ENCODE measurements around the gene SLC41A1.

Gene SLC41A1

DNA sequence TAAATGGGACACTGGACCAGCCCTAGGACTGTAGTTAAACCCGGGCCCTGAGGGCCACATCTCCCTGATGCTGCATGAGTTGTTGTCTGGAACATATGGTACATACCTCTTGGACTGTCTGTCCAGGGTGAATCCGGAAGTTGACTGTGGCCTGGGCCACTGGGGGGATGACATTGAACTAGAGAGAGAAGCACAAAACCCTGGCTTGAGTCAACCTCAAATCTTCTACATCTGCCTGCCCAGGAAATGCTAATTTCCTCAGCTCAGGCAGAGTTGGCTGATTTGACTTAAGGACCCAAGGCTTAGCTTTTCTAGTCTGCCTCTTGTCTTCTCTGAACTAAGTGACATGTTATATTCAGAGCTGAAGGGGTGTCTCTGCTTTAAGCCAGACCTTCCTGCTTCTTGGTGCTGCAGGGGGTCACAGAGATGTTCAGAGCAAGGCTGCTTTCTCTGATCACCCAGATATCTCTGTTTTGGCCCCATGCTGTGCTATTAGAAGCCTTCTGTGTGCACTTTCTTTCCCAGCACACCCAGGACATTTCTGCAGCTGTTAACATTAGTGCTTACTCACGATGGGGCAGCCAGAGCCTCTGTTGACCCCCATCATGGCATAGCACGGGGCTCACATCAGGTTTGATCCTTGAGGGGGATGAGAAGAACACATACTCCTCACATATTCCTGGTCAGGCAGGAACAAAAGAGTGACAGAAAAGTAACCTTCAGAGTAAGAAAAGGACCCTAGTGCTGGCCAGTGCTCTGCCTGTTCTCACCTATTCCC lies 27.3 kb upstream of the SLC41A1 start:
- Histone ChIP-seq H3K36me3 (no peaks in the 10 kb centered on the region), H3K9me3 (ENCODE audit: severe bottlenecking) (no peaks in the 10 kb centered on the region), H3K27ac (no peak overlapping the region), H3K27me3 (ENCODE audit: insufficient read depth, low read depth, severe bottlenecking) (no peaks in the 10 kb centered on the region), H3K4me3 (ENCODE audit: low read depth, low read length) (no peak overlapping the region)
- TF ChIP-seq, protein P1, sequence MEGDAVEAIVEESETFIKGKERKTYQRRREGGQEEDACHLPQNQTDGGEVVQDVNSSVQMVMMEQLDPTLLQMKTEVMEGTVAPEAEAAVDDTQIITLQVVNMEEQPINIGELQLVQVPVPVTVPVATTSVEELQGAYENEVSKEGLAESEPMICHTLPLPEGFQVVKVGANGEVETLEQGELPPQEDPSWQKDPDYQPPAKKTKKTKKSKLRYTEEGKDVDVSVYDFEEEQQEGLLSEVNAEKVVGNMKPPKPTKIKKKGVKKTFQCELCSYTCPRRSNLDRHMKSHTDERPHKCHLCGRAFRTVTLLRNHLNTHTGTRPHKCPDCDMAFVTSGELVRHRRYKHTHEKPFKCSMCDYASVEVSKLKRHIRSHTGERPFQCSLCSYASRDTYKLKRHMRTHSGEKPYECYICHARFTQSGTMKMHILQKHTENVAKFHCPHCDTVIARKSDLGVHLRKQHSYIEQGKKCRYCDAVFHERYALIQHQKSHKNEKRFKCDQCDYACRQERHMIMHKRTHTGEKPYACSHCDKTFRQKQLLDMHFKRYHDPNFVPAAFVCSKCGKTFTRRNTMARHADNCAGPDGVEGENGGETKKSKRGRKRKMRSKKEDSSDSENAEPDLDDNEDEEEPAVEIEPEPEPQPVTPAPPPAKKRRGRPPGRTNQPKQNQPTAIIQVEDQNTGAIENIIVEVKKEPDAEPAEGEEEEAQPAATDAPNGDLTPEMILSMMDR (IDR thresholded peaks at IDR 0.05; ENCODE audit: low read depth, low read length): no peak
- no peak for DNase-seq

DNA sequence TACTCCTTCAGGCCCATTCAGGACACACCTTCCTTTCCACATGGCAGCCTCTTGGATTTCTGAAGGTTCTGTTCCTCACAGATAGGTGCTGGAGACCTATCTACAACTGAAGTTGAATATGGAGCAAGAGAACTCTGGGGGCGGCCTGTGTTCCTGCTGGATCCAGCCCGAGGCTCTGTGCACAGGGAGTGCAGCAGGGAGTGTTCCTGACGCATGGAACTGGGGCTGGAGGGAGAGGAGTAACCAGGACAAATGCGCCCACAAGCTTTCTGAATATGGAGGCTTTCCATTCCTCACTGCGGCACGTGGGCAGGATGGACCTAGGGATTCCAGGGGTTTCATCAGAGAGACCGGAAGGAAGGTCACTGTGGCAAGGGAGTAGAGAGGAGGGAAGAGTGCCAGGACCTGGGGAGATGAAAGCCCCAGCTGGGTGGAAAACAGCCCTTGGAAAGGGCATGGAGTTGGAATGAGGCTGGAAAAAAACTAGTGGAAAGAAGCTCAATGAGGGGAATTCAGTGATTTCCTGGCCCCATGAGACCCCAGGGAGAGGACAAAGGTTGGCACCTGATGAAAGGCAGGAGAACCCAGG lies 24.5 kb upstream of the SLC41A1 start:
- no peak for DNase-seq
- no peaks in the 10 kb centered on the region for H3K36me3 ChIP-seq
- H3K4me3 ChIP-seq (ENCODE audit: low read depth, low read length): no peak overlapping the region
- H3K27me3 ChIP-seq (ENCODE audit: insufficient read depth, low read depth, severe bottlenecking): no peaks in the 10 kb centered on the region
- TF ChIP-seq, protein P1 (IDR thresholded peaks at IDR 0.05; ENCODE audit: low read depth, low read length): no peak
- H3K27ac ChIP-seq: no peak overlapping the region
- H3K9me3 ChIP-seq (ENCODE audit: severe bottlenecking): no peaks in the 10 kb centered on the region

DNA sequence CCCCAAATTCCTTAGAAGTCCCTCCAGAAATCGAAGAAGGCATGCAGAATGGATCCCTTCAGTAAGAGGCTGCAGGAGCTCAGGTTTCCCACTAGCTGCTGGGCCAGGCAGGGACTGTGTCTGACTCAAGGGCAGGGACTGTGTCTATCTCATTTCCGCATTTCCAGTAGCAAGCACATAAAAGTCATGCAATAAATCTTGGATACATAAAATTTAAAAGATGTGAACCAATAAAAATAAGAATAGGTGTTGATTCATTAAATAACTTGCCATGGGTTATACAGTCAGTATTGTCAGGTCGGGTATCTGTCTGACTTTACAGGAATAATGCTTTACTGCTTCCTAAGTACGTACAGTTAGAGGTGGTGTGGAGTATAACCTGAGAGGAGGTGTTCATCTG lies 21.8 kb upstream of the SLC41A1 start:
- Histone ChIP-seq H3K9me3 (ENCODE audit: severe bottlenecking) (no peaks in the 10 kb centered on the region), H3K27me3 (ENCODE audit: insufficient read depth, low read depth, severe bottlenecking) (no peaks in the 10 kb centered on the region), H3K27ac (no peak overlapping the region), H3K36me3 (no peaks in the 10 kb centered on the region), H3K4me3 (ENCODE audit: low read depth, low read length) (no peak overlapping the region)
- no peak for DNase-seq
- TF ChIP-seq, protein P1 (IDR thresholded peaks at IDR 0.05; ENCODE audit: low read depth, low read length): no peak

DNA sequence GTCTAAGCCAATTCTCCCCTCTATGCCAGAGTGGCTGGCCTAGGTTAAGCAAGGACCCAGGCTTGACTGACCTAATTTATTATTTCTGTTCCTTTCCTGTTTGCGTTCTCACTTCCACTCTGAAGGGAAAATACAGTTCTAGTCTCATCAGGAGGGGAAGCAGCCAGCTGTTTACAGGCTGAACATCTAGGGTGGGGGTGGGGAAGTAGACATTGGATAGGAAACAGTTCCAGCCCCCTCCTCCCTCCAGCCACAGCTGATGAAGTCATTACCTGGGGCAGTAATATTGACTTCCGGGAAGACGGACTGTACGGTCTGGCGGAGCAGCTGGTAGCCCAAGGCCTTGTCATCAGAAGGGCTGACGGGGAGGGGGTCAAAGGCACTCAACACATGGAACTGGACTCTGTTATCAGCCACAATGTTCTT lies 19.3 kb upstream of the SLC41A1 start:
- H3K36me3 ChIP-seq: no peaks in the 10 kb centered on the region
- no peak for DNase-seq
- no peak overlapping the region for H3K4me3 ChIP-seq (ENCODE audit: low read depth, low read length)
- TF ChIP-seq, protein P1 (IDR thresholded peaks at IDR 0.05; ENCODE audit: low read depth, low read length): no peak
- no peaks in the 10 kb centered on the region for H3K27me3 ChIP-seq (ENCODE audit: insufficient read depth, low read depth, severe bottlenecking)
- H3K27ac ChIP-seq: no peak overlapping the region
- H3K9me3 ChIP-seq (ENCODE audit: severe bottlenecking): no peaks in the 10 kb centered on the region

DNA sequence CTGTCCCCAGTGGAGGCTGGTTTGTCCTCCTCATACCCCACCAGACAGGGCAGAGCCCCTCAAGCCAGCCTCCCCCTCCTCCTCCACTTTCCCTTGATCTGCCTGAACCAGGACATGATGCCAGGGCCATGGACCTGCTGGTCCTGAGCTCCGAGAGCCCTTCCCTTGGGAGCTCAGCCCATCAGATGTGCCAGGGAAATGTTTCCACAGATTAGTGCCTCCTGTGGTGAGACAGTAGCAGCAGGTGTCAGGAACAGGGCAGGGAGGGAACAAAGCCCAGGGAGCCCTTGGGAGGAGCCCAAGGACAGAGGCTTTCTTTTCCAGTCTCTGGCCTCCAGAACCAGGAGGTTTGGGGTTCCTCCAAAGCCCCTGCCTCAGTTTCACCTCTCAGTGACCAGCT lies 14.6 kb upstream of the SLC41A1 start:
- TF ChIP-seq, protein P1 (IDR thresholded peaks at IDR 0.05; ENCODE audit: low read depth, low read length): peak; percentile 67
- H3K9me3 ChIP-seq (ENCODE audit: severe bottlenecking): no peaks in the 10 kb centered on the region
- H3K4me3 ChIP-seq (ENCODE audit: low read depth, low read length): no peak overlapping the region

More for the DNA sequence above, 14.6 kb upstream of the SLC41A1 start:
- Histone ChIP-seq H3K27ac (no peak overlapping the region), H3K36me3 (no peaks in the 10 kb centered on the region), H3K27me3 (ENCODE audit: insufficient read depth, low read depth, severe bottlenecking) (no peaks in the 10 kb centered on the region)
- DNase-seq: peak; percentile 73

Measured in WERI-Rb-1 (cell line).